Testis (tissue), 3 donors: Measurements from ENCODE around the gene CARTPT. TPM values are rescaled to one million over a fixed set of nuclear protein-coding genes. Genes with fewer than 3 reads are reported as not detected.

Experiments used
- DNase-seq: peaks from one replicate; pipeline ENCODE4 v3.0.0-alpha.2; 2019
- H3K27ac ChIP-seq, 2 donors: fragments of 200-600 bp; sonication (generic); one replicate each; pipeline ENCODE4 v1.5.1; 2019
- H3K27me3 ChIP-seq: fragments of 200-600 bp; sonication (generic); one replicate; pipeline ENCODE4 v1.5.1; 2019
- H3K36me3 ChIP-seq: fragments of 200-600 bp; sonication (generic); one replicate; pipeline ENCODE4 v1.5.1; 2017; ENCODE audit warnings: low read depth; ENCODE audit errors: missing control alignments
- H3K4me1 ChIP-seq: fragments of 200-600 bp; sonication (generic); one replicate; pipeline ENCODE4 v1.5.1; 2019
- H3K4me3 ChIP-seq, 2 donors: fragments of 200-600 bp; sonication (generic); one replicate each; pipeline ENCODE4 v1.5.1; 2017 to 2019
- H3K9me3 ChIP-seq: fragments of 200-600 bp; sonication (generic); one replicate; pipeline ENCODE4 v1.5.1; 2017
- CTCF ChIP-seq, 3 experiments: fragments of 450-650 bp in 2 of 3; fragments of 200-600 bp in 1 of 3; sonication (generic) in 1 of 3; IDR thresholded peaks; one replicate each; pipeline ENCODE4 v1.5.1; 2016 to 2019; ENCODE audit warnings: antibody characterized with exemption in 3 of 3, mild to moderate bottlenecking in 2 of 3, moderate library complexity in 1 of 3
- POLR2A ChIP-seq: fragments of 450-650 bp; IDR thresholded peaks from one replicate; pipeline ENCODE4 v1.6.1; 2017; ENCODE audit warnings: antibody characterized with exemption, mild to moderate bottlenecking, moderate library complexity
- WGBS, 2 donors: methylation state at CpG; one replicate each; pipeline ENCODE4 v1.1.5; 2018; 5-methylcytosine and 5-hydroxymethylcytosine counted together
- intact Hi-C: fragments of 100-400 bp; cut with DNase I; formaldehyde crosslinking; loops from one replicate; pipeline ENCODE4 v1.15.1; 2023; ENCODE audit warnings: low total_unique reads
- polyA plus RNA-seq: library from polyadenylated mRNA; stranded (reverse); fragments of 350-450 nt; fragmentation: Illumina TruSeq; extraction: RNeasy Lipid Tissue Mini Kit (QIAGEN cat#74804); gene quantifications from one replicate; pipeline ENCODE4 v1.2.3, GENCODE V29; 2014; ENCODE audit warnings: low read depth, low replicate concordance; ENCODE audit not compliant: insufficient read depth
- total RNA-seq, 2 donors: library from RNA; depleted of rRNA; stranded (reverse); fragments of >200 nt; gene quantifications; one replicate each; pipeline ENCODE4 v1.2.3, GENCODE V29; 2016

Gene CARTPT
- total and polyA plus RNA-seq, 3 donors from 2014 or later = 15.0 to 35.8 (median 18.2) TPM

- Histone ChIP-seq H3K27ac (no peak overlapping the region), H3K27me3 (no peaks in the 10 kb centered on the region), H3K4me3 (no peak overlapping the region), H3K4me1 (no peaks in the 10 kb centered on the region), H3K36me3 (no peaks in the 10 kb centered on the region), H3K9me3 (no peaks in the 10 kb centered on the region)
- intact Hi-C loops = no loop called here
- TF ChIP-seq CTCF (IDR thresholded peaks at IDR 0.05) (no peak), POLR2A (no peak)
- no peak for DNase-seq
- WGBS, 2 donors = 88 to 96% methylated on average over 5 of the region's 5 CpGs
These were observed 43.8 kb downstream of the CARTPT start for GRCh38 chr5:71762826-71763225.

GRCh38 chr5:71767661-71768060, 48.6 kb downstream of the CARTPT start:
- H3K4me3 ChIP-seq = no peak overlapping the region
- H3K27ac ChIP-seq = no peak overlapping the region
- no peak for DNase-seq

GRCh38 chr5:71769287-71769686, 50.2 kb downstream of the CARTPT start:
- no peaks in the 10 kb centered on the region for H3K36me3 ChIP-seq
- H3K9me3 ChIP-seq = no peaks in the 10 kb centered on the region
- no peak for DNase-seq
- no peak overlapping the region for H3K4me3 ChIP-seq
- H3K4me1 ChIP-seq = no peaks in the 10 kb centered on the region
- no peaks in the 10 kb centered on the region for H3K27me3 ChIP-seq
- TF ChIP-seq POLR2A = no peak
- TF ChIP-seq CTCF (IDR thresholded peaks at IDR 0.05) = no peak
- H3K27ac ChIP-seq = no peak overlapping the region
- intact Hi-C loops = no loop called here

More at GRCh38 chr5:71767661-71768060, 48.6 kb downstream of the CARTPT start:
- no peaks in the 10 kb centered on the region for H3K9me3 ChIP-seq
- intact Hi-C loops = no loop called here
- H3K4me1 ChIP-seq = no peaks in the 10 kb centered on the region
- TF ChIP-seq POLR2A (no peak), CTCF (IDR thresholded peaks at IDR 0.05) (no peak)
- no peaks in the 10 kb centered on the region for H3K27me3 ChIP-seq
- no peaks in the 10 kb centered on the region for H3K36me3 ChIP-seq

GRCh38 chr5:71770381-71770780, 51.3 kb downstream of the CARTPT start:
- Histone ChIP-seq H3K27me3 (no peaks in the 10 kb centered on the region), H3K4me1 (no peaks in the 10 kb centered on the region), H3K9me3 (no peaks in the 10 kb centered on the region), H3K36me3 (no peaks in the 10 kb centered on the region), H3K4me3 (no peak overlapping the region), H3K27ac (no peak overlapping the region)
- no peak for DNase-seq
- intact Hi-C loops = no loop called here
- TF ChIP-seq CTCF (IDR thresholded peaks at IDR 0.05) (no peak), POLR2A (no peak)

Other genes with a start within 250 kb of the CARTPT start
- 10 to 100 TPM; 29.0 to 30.0 TPM for gene MCCC2, start 131.9 kb upstream of the CARTPT start, total RNA-seq
- gene MCCC2, start 131.9 kb upstream of the CARTPT start, polyA plus RNA-seq = 24.7 TPM